Kidney (tissue), 14 donors: Measurements from ENCODE around the gene GATA2. TPM values are rescaled to one million over a fixed set of nuclear protein-coding genes. Genes with fewer than 3 reads are reported as not detected.
A peak's percentile ranks its signal among the peaks of the same experiment; 100 is the strongest.

ENCODE experiments used
- DNase-seq, 5 donors: peaks; one replicate each; pipeline ENCODE4 v3.0.0-alpha.2; 2013 to 2020
- FAIRE-seq: peaks from 2 replicates; lab custom pipeline; 2012; peaks lifted over from hg19 to GRCh38; lab: Jason Lieb, UNC
- H3K27ac ChIP-seq, 2 donors: one replicate each; pipeline ENCODE4 v1.7.0; 2013; ENCODE audit warnings: low read depth in 2 of 2, low read length in 2 of 2, inconsistent platforms in 1 of 2
- H3K27me3 ChIP-seq: one replicate; pipeline ENCODE4 v1.7.1; 2013; ENCODE audit warnings: low read length, inconsistent platforms; ENCODE audit not compliant: control insufficient read depth, insufficient read depth
- H3K36me3 ChIP-seq, 3 donors: one replicate each; pipeline versions ENCODE4 v1.7.0 to v1.7.1; 2013; ENCODE audit warnings: low read length in 3 of 3, control low read depth in 1 of 3, inconsistent platforms in 1 of 3; ENCODE audit not compliant: insufficient read depth in 3 of 3, control insufficient read depth in 2 of 3
- H3K4me1 ChIP-seq, 3 donors: one replicate each; pipeline versions ENCODE4 v1.7.0 to v1.7.1; 2013; ENCODE audit warnings: low read length in 3 of 3, inconsistent platforms in 1 of 3, low read depth in 1 of 3; ENCODE audit not compliant: control insufficient read depth in 2 of 3, insufficient read depth in 2 of 3
- H3K4me3 ChIP-seq, 3 donors: one replicate each; pipeline versions ENCODE4 v1.7.0 to v1.8.1; 2013; ENCODE audit warnings: low read length in 3 of 3, control low read depth in 1 of 3, inconsistent platforms in 1 of 3
- H3K9ac ChIP-seq, 3 donors: one replicate each; pipeline versions ENCODE4 v1.7.0 to v1.7.1; 2013; ENCODE audit warnings: low read length in 3 of 3, control low read depth in 1 of 3, inconsistent platforms in 1 of 3
- H3K9me3 ChIP-seq, 3 donors: one replicate each; pipeline versions ENCODE4 v1.7.0 to v1.7.1; 2013; ENCODE audit warnings: low read length in 3 of 3, control low read depth in 1 of 3, inconsistent platforms in 1 of 3; ENCODE audit not compliant: control insufficient read depth in 2 of 3, insufficient read depth in 1 of 3
- intact Hi-C: fragments of 100-400 bp; cut with DNase I; formaldehyde crosslinking; loops from one replicate; pipeline ENCODE4 v1.11.1; 2022
- polyA plus RNA-seq: library from polyadenylated mRNA; stranded (reverse); fragments of 350-450 nt; fragmentation: Illumina TruSeq; extraction: RNeasy Lipid Tissue Mini Kit (QIAGEN cat#74804); gene quantifications from one replicate; pipeline ENCODE4 v1.2.3, GENCODE V29; 2014; ENCODE audit warnings: low read depth, low replicate concordance; ENCODE audit not compliant: insufficient read depth
- total RNA-seq: library from RNA; stranded (reverse); fragmentation: NEBNext Ultra II Directional; extraction: Animal tissue kit (Norgen Biotek cat#: 25700); gene quantifications from one replicate; pipeline ENCODE4 v1.2.1, GENCODE V29; 2021
- TF ChIP-seq, protein P1 (sequence below): IDR thresholded peaks from 3 replicates; pipeline ENCODE4 v1.5.1; 2012; ENCODE audit warnings: mild to moderate bottlenecking, moderate library complexity, borderline replicate concordance; ENCODE audit not compliant: insufficient read depth; ENCODE audit errors: extremely low read depth
- donor health status: control.
- donor health status: control.
- donor health status: control.
- donor health status: control.
- donor health status: control.
- donor health status: DM: yes; HTN: yes; CAD: no.
- donor health status: Normal renal cell carcinoma (clear cell type).

GATA2 gene
- total and polyA plus RNA-seq, 2 donors from 2014 or later = 22.9 to 31.4 TPM

DNA sequence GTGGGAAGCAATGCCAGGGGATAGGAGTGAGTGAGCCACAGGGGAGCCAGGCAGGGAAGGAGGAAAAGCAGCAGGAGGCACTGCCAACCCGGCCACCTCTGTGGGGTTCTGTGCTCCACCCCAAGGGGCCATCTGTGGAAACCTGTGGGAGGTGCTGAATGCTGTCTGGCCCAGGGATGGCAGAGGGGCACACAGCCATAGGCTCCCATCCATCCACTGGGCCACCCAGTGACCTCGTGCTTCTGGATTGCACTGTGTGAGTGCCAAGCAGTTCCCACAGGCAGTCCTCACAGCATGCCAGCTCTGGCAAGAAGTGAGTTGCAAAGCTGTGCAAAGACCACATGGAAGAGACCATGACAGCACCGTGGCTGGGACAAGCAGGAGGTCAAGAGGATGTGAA, 53.8 kb downstream of the GATA2 start:
- DNase-seq = peak in 1 of 5 donors; percentile 43
- Histone ChIP-seq H3K9me3 (no peaks in the 10 kb centered on the region), H3K9ac (no peak overlapping the region), H3K4me1 (no peaks in the 10 kb centered on the region), H3K4me3 (no peak overlapping the region), H3K27me3 (no peaks in the 10 kb centered on the region), H3K27ac (no peak overlapping the region), H3K36me3 (no peaks in the 10 kb centered on the region)
- TF ChIP-seq, protein P1, sequence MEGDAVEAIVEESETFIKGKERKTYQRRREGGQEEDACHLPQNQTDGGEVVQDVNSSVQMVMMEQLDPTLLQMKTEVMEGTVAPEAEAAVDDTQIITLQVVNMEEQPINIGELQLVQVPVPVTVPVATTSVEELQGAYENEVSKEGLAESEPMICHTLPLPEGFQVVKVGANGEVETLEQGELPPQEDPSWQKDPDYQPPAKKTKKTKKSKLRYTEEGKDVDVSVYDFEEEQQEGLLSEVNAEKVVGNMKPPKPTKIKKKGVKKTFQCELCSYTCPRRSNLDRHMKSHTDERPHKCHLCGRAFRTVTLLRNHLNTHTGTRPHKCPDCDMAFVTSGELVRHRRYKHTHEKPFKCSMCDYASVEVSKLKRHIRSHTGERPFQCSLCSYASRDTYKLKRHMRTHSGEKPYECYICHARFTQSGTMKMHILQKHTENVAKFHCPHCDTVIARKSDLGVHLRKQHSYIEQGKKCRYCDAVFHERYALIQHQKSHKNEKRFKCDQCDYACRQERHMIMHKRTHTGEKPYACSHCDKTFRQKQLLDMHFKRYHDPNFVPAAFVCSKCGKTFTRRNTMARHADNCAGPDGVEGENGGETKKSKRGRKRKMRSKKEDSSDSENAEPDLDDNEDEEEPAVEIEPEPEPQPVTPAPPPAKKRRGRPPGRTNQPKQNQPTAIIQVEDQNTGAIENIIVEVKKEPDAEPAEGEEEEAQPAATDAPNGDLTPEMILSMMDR = no peak
- intact Hi-C loops = no loop called here
- FAIRE-seq = no peak

DNA sequence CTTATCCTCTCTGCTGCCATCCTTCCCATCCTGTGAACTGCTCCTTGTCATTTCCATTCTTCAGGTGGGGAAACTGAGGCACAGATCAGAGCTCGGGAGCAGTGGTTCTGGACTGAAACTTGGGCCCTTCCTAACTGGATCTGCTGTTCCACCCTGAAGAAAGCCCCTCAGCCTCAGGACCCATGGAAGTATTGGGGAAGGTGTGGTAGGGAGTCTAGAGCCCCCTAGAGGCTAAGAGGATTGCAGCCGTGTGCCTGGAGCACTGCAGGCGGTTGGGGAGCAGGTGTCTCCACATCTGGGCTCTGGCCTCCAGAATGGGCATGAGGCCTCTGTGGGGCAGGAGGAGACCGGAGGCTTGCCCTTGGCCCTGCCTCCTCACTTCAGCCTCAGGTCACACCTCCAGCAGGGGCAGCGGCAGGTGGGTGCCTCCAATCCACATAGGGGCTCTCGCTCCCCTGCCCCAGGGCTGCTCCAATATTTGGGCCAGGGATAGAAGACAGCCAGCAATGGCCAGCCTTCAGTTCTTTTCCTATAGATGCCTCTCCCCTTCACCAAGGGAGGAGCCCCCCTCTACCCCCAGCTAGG, 54.4 kb downstream of the GATA2 start:
- H3K4me1 ChIP-seq = no peaks in the 10 kb centered on the region
- H3K36me3 ChIP-seq = no peaks in the 10 kb centered on the region
- intact Hi-C loops = no loop called here
- peak in 1 of 5 donors; percentile 44 for DNase-seq
- no peaks in the 10 kb centered on the region for H3K9me3 ChIP-seq
- TF ChIP-seq, protein P1 = no peak
- no peak for FAIRE-seq
- no peaks in the 10 kb centered on the region for H3K27me3 ChIP-seq
- H3K9ac ChIP-seq = no peak overlapping the region
- no peak overlapping the region for H3K4me3 ChIP-seq
- no peak overlapping the region for H3K27ac ChIP-seq

DNA sequence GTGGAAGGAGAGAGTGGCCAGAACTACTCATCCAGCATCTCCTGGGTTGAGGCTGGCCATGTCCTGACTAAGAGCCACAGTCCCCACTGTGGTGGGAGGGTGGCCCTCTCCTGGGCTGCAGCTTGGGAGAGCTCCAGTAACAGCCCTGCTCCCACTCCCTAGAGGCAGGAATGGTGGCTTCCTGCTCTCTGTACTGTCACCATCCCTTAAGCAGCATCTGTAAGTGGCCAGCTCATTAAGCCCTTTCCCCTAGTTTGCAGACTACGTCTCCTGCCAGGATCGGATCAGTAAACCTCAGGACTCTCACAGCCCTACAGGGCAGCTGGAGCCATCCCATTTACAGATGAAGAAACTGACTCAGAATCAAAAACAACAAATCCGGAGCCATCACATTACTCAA, 56.8 kb downstream of the GATA2 start:
- no peak overlapping the region for H3K4me3 ChIP-seq
- H3K9ac ChIP-seq = no peak overlapping the region
- FAIRE-seq (no peak), DNase-seq (no peak)
- H3K27ac ChIP-seq = peak overlapping the region in 1 of 2 donors; percentile 23
- H3K4me1 ChIP-seq = no peaks in the 10 kb centered on the region
- H3K36me3 ChIP-seq = no peaks in the 10 kb centered on the region
- no peaks in the 10 kb centered on the region for H3K9me3 ChIP-seq
- H3K27me3 ChIP-seq = peaks cover 3% of the 10 kb centered on the region
- TF ChIP-seq, protein P1 = no peak
- intact Hi-C loops = no loop called here

DNA sequence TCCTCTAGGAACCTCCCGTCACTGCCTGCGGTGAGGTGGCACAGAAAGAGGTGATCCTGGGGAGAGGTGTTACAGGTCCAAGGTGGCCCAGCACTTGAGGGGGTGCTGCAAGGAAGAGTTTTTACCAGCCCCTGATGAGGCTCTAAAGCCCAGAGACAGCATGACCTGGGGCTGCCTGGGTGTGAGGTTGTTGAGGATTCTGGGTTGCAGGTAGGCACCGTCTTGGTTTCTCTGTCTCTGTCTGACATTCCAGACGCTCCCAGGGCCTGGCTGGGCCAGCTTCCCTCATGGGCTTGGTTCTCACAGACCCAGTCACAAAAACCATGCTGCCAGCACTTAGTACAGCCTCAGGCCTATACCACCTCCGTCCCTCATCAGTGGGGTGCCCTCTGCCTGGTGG, 57.4 kb downstream of the GATA2 start:
- Histone ChIP-seq H3K27me3 (peaks cover 3% of the 10 kb centered on the region), H3K36me3 (no peaks in the 10 kb centered on the region), H3K9me3 (no peaks in the 10 kb centered on the region), H3K9ac (no peak overlapping the region), H3K4me3 (no peak overlapping the region), H3K27ac (peak overlapping the region; percentile 23 to 69), H3K4me1 (no peaks in the 10 kb centered on the region)
- TF ChIP-seq, protein P1 = no peak
- intact Hi-C loops = no loop called here
- DNase-seq = no peak
- no peak for FAIRE-seq
